A549 (cell line): ENCODE results near the gene SPTB. TPM values are rescaled to one million over a fixed set of nuclear protein-coding genes. Genes with fewer than 3 reads are reported as not detected.

Source experiments
- ATAC-seq, 2 experiments: fragments of 200-7000 bp in 1 of 2; fragments of >200 bp in 1 of 2; cut with Nextera tagmentation in 1 of 2; cut with Tn5 transposase in 1 of 2; 3 replicates each; pipeline versions ENCODE4 v1.8.0 to v1.9.1; 2018 to 2020; ENCODE audit warnings: mild to moderate bottlenecking in 1 of 2, moderate library complexity in 1 of 2
- CTCF ChIA-PET: fragments of 300-600 bp; sonication (Branson Sonifier 250); formaldehyde crosslinking; extraction: SDS; loops from one replicate; lab custom pipeline; 2021; ENCODE audit warnings: antibody characterized with exemption, inconsistent platforms; lab: Yijun Ruan, JAX
- POLR2A ChIA-PET: fragments of 350-600 bp; formaldehyde crosslinking; extraction: SDS; loops from one replicate; lab custom pipeline; 2021; ENCODE audit warnings: antibody characterized with exemption, inconsistent platforms; lab: Yijun Ruan, JAX
- DNase-seq, 2 experiments: peaks; one replicate each; pipeline versions ENCODE4 v3.0.0 to v3.0.0-alpha.2; 2011 to 2016; ENCODE audit warnings: low read depth in 1 of 2, low spot score in 1 of 2
- FAIRE-seq: peaks from 2 replicates; lab custom pipeline; 2011; peaks lifted over from hg19 to GRCh38; lab: Jason Lieb, UNC
- H3K27ac ChIP-seq, 2 experiments: fragments of >200 bp; sonication (Bioruptor Twin); formaldehyde crosslinking; 3 replicates each; pipeline ENCODE4 v1.5.1; 2016 to 2017
- H3K4me1 ChIP-seq: fragments of >200 bp; sonication (Bioruptor Twin); formaldehyde crosslinking; 3 replicates; pipeline ENCODE4 v1.6.1; 2016
- H3K4me2 ChIP-seq: fragments of >200 bp; sonication (Bioruptor Twin); formaldehyde crosslinking; 3 replicates; pipeline ENCODE4 v1.6.1; 2016
- H3K4me3 ChIP-seq: fragments of >200 bp; sonication (Bioruptor Twin); formaldehyde crosslinking; 3 replicates; pipeline ENCODE4 v1.5.1; 2016
- H3K9me3 ChIP-seq: fragments of >200 bp; sonication (Bioruptor Twin); formaldehyde crosslinking; 3 replicates; pipeline ENCODE4 v1.6.1; 2016
- ATOH8 ChIP-seq: fragments of 250-450 bp; sonication (Bioruptor Pico); IDR thresholded peaks from 2 replicates; pipeline ENCODE4 v1.5.0; 2020; ENCODE audit warnings: low read depth, mild to moderate bottlenecking, moderate library complexity
- CBX2 ChIP-seq: fragments of 200-600 bp; sonication (generic); IDR thresholded peaks from 2 replicates; pipeline ENCODE4 v1.6.1; 2016; ENCODE audit warnings: low read depth, mild to moderate bottlenecking, borderline replicate concordance
- CBX8 ChIP-seq: fragments of 200-600 bp; sonication (generic); IDR thresholded peaks from 2 replicates; pipeline ENCODE4 v1.6.1; 2016
- CHD2 ChIP-seq: fragments of 150-350 bp; IDR thresholded peaks from 2 replicates; pipeline ENCODE4 v1.6.1; 2014; ENCODE audit warnings: low read length; ENCODE audit not compliant: partially characterized antibody
- CTCF ChIP-seq: fragments of >200 bp; sonication (Bioruptor Twin); formaldehyde crosslinking; IDR thresholded peaks from 3 replicates; pipeline ENCODE4 v1.5.1; 2016
- E2F6 ChIP-seq: IDR thresholded peaks from 2 replicates; pipeline ENCODE4 v1.6.1; 2012; ENCODE audit warnings: low read depth, borderline replicate concordance
- EHF ChIP-seq: fragments of 250-450 bp; sonication (Bioruptor Pico); IDR thresholded peaks from 2 replicates; pipeline ENCODE4 v1.5.0; 2020; ENCODE audit warnings: mild to moderate bottlenecking
- EHMT2 ChIP-seq: fragments of 200-600 bp; sonication (generic); IDR thresholded peaks from 2 replicates; pipeline ENCODE4 v1.6.1; 2016; ENCODE audit warnings: antibody characterized with exemption, low read depth, mild to moderate bottlenecking, moderate library complexity
- EP300 ChIP-seq, 2 experiments: fragments of >200 bp; sonication (Bioruptor Twin); formaldehyde crosslinking; IDR thresholded peaks; 2 replicates in 1 of 2; 3 replicates in 1 of 2; pipeline ENCODE4 v1.6.1; 2016 to 2017
- ESRRA ChIP-seq: fragments of 150-350 bp; IDR thresholded peaks from 2 replicates; pipeline ENCODE4 v1.6.1; 2014; ENCODE audit warnings: mild to moderate bottlenecking, low read length, borderline replicate concordance
- FOXS1 ChIP-seq: fragments of 250-450 bp; sonication (Bioruptor Pico); IDR thresholded peaks from 2 replicates; pipeline ENCODE4 v1.5.0; 2020; ENCODE audit warnings: mild to moderate bottlenecking, moderate library complexity
- GATA3 ChIP-seq: IDR thresholded peaks from 2 replicates; pipeline ENCODE4 v1.6.1; 2012; ENCODE audit warnings: borderline replicate concordance
- HDAC2 ChIP-seq: fragments of 200-600 bp; sonication (generic); IDR thresholded peaks from 2 replicates; pipeline ENCODE4 v1.6.1; 2016
- HMGXB4 ChIP-seq: fragments of 250-450 bp; sonication (Bioruptor Pico); IDR thresholded peaks from 2 replicates; pipeline ENCODE4 v1.5.0; 2021; ENCODE audit warnings: mild to moderate bottlenecking, moderate library complexity, borderline replicate concordance
- HOXA7 ChIP-seq: fragments of 250-450 bp; sonication (Bioruptor Pico); IDR thresholded peaks from 2 replicates; pipeline ENCODE4 v1.5.0; 2020; ENCODE audit warnings: mild to moderate bottlenecking, moderate library complexity
- HOXB13 ChIP-seq: fragments of 250-450 bp; sonication (Bioruptor Pico); IDR thresholded peaks from 2 replicates; pipeline ENCODE4 v1.5.0; 2020; ENCODE audit warnings: low read depth, mild to moderate bottlenecking, moderate library complexity
- JUNB ChIP-seq: fragments of >200 bp; sonication (Bioruptor Twin); formaldehyde crosslinking; IDR thresholded peaks from 2 replicates; pipeline ENCODE4 v1.6.1; 2016
- KDM5A ChIP-seq: fragments of 200-600 bp; sonication (generic); IDR thresholded peaks from 2 replicates; pipeline ENCODE4 v1.6.1; 2016; ENCODE audit warnings: antibody characterized with exemption, mild to moderate bottlenecking
- MAFK ChIP-seq: fragments of 450-650 bp; IDR thresholded peaks from 2 replicates; pipeline ENCODE4 v1.6.1; 2014; ENCODE audit not compliant: partially characterized antibody
- MAX ChIP-seq: IDR thresholded peaks from 2 replicates; pipeline ENCODE4 v1.6.1; 2012
- MAZ ChIP-seq: fragments of 150-350 bp; IDR thresholded peaks from 2 replicates; pipeline ENCODE4 v1.6.1; 2014; ENCODE audit warnings: antibody characterized with exemption, low read depth, low read length, borderline replicate concordance
- NPAS2 ChIP-seq: fragments of 250-450 bp; sonication (Bioruptor Pico); IDR thresholded peaks from 2 replicates; pipeline ENCODE4 v1.8.0; 2022; ENCODE audit warnings: mild to moderate bottlenecking, moderate library complexity, borderline replicate concordance
- PHF8 ChIP-seq: fragments of 200-600 bp; sonication (generic); IDR thresholded peaks from 2 replicates; pipeline ENCODE4 v1.6.1; 2016; ENCODE audit warnings: low read depth, mild to moderate bottlenecking, antibody characterized with exemption, moderate library complexity, borderline replicate concordance
- RARB ChIP-seq: fragments of 250-450 bp; sonication (Bioruptor Pico); IDR thresholded peaks from 2 replicates; pipeline ENCODE4 v1.8.0; 2021; ENCODE audit warnings: mild to moderate bottlenecking, moderate library complexity
- RCOR1 ChIP-seq: fragments of 150-350 bp; IDR thresholded peaks from 2 replicates; pipeline ENCODE4 v1.6.1; 2014; ENCODE audit warnings: antibody characterized with exemption, low read length, low read depth
- SMC3 ChIP-seq: fragments of >200 bp; sonication (Bioruptor Twin); formaldehyde crosslinking; IDR thresholded peaks from 3 replicates; pipeline ENCODE4 v1.6.1; 2018; ENCODE audit warnings: inconsistent platforms
- SREBF2 ChIP-seq: fragments of 450-650 bp; IDR thresholded peaks from 2 replicates; pipeline ENCODE4 v1.6.1; 2014; ENCODE audit warnings: mild to moderate bottlenecking, moderate library complexity
- TP53 ChIP-seq: fragments of 250-450 bp; sonication (Bioruptor Pico); IDR thresholded peaks from 2 replicates; pipeline ENCODE4 v1.5.0; 2021; ENCODE audit warnings: mild to moderate bottlenecking, moderate library complexity
- ZC3H11A ChIP-seq: fragments of 450-650 bp; IDR thresholded peaks from 2 replicates; pipeline ENCODE4 v1.6.1; 2014; ENCODE audit warnings: antibody characterized with exemption, mild to moderate bottlenecking
- ZNF302 ChIP-seq: fragments of 250-450 bp; sonication (Bioruptor Pico); IDR thresholded peaks from 2 replicates; pipeline ENCODE4 v1.9.0; 2021; ENCODE audit warnings: inconsistent platforms, mild to moderate bottlenecking, moderate library complexity
- ZSCAN20 ChIP-seq: fragments of 250-450 bp; sonication (Bioruptor Pico); IDR thresholded peaks from 2 replicates; pipeline ENCODE4 v1.8.0; 2022; ENCODE audit warnings: mild to moderate bottlenecking, moderate library complexity
- WGBS: methylation state at CpG from one replicate; pipeline ENCODE4 v1.1.6; 2017; ENCODE audit errors: missing lambda C conversion rate; 5-methylcytosine and 5-hydroxymethylcytosine counted together
- polyA plus RNA-seq, 4 experiments: library from polyadenylated mRNA; depleted of rRNA in 3 of 4; stranded (reverse); fragments of >200 nt; fragmentation: RNase III in 1 of 4; extraction: RNeasy Plus Mini Kit Qiagen cat#74134 plus additional on column Dnase treatment in 1 of 4; gene quantifications; 2 replicates in 3 of 4; 3 replicates in 1 of 4; pipeline ENCODE4 v1.2.3, GENCODE V29; 2011 to 2017

SPTB gene
- polyA plus RNA-seq, 2 of the 4 experiments (the other 2 are of a cell fraction): 0.27 to 2.1 TPM

- DNase-seq: no peak
- 54% methylated on average over 3 of the region's 3 CpGs for WGBS
- ChIA-PET POLR2A (interaction anchor here (1.3 kb wide), 1 partner anchor 333 kb away, joined by 5 read pairs; the partner anchor contains the start of gene HSPA2), CTCF (interaction anchor here (0.7 to 1.0 kb wide), 2 partner anchors 18 to 51 kb away, joined by 3 read pairs; no protein-coding TSS in a partner anchor)
- Histone ChIP-seq H3K9me3 (no peaks in the 10 kb centered on the region), H3K4me1 (0 out of 3 replicates have a peak, but pooled peaks cover 5% of the 10 kb centered on the region), H3K27ac (no peak overlapping the region), H3K4me2 (no peak overlapping the region), H3K4me3 (no peak overlapping the region)
- TF ChIP-seq JUNB: no peak
- no peak for TF ChIP-seq MAZ
- TF ChIP-seq ESRRA: no peak
- no peak for TF ChIP-seq ZC3H11A
- TF ChIP-seq EP300 (IDR thresholded peaks at IDR 0.05): no peak
- TF ChIP-seq HMGXB4 (CRISPR knock-in tag): no peak
- no peak for TF ChIP-seq MAX
- no peak for TF ChIP-seq SMC3
- no peak for TF ChIP-seq RARB (CRISPR knock-in tag)
- no peak for TF ChIP-seq CTCF
- TF ChIP-seq TP53 (CRISPR knock-in tag): no peak
- no peak for TF ChIP-seq CBX2
- TF ChIP-seq KDM5A: no peak
- TF ChIP-seq CBX8: no peak
- TF ChIP-seq EHF (CRISPR knock-in tag): no peak
- TF ChIP-seq E2F6: no peak
- no peak for TF ChIP-seq PHF8
- TF ChIP-seq RCOR1: no peak
- no peak for TF ChIP-seq ATOH8 (CRISPR knock-in tag)
- FAIRE-seq: no peak
- no peak for ATAC-seq
Observed at GRCh38 chr14:64873506-64874219, 6.0 kb downstream of the SPTB start.

GRCh38 chr14:64871344-64871743 is 8.4 kb downstream of the SPTB start:
- H3K27ac ChIP-seq: no peak overlapping the region
- no peak overlapping the region for H3K4me2 ChIP-seq
- FAIRE-seq (no peak), DNase-seq (no peak), ATAC-seq (no peak)
- H3K4me3 ChIP-seq: no peak overlapping the region
- POLR2A ChIA-PET: no interaction called here
- no peaks in the 10 kb centered on the region for H3K9me3 ChIP-seq
- TF ChIP-seq CBX2: no peak
- no peak for TF ChIP-seq ZSCAN20
- TF ChIP-seq EHMT2: no peak
- no peak for TF ChIP-seq CBX8
- TF ChIP-seq SREBF2: no peak
- TF ChIP-seq HDAC2: no peak
- no peak for TF ChIP-seq MAFK
- TF ChIP-seq FOXS1 (CRISPR knock-in tag): no peak
- TF ChIP-seq HOXA7 (CRISPR knock-in tag): no peak
- no peak for TF ChIP-seq MAZ
- TF ChIP-seq GATA3: no peak
- no peak for TF ChIP-seq RARB (CRISPR knock-in tag)
- TF ChIP-seq CHD2: no peak
- no peak for TF ChIP-seq ZNF302 (CRISPR knock-in tag)
- no peak for TF ChIP-seq HMGXB4 (CRISPR knock-in tag)
- no peak for TF ChIP-seq EHF (CRISPR knock-in tag)
- TF ChIP-seq NPAS2 (CRISPR knock-in tag): no peak
- no peak for TF ChIP-seq HOXB13 (CRISPR knock-in tag)
- 0 out of 3 replicates have a peak, but pooled peaks cover 5% of the 10 kb centered on the region for H3K4me1 ChIP-seq
- CTCF ChIA-PET: interaction anchor here (0.9 kb wide), 1 partner anchor 71 kb away, joined by 3 read pairs; no protein-coding TSS in a partner anchor
- WGBS: 34% methylated on average over 2 of the region's 2 CpGs
